Activated T-helper 2 cell treated with anti-CD3 and anti-CD28 coated beads, Interferon-gamma antibody, Interleukin-2, Interleukin-4, amounts not matched to agents 10 μg/mL and 5 μg/mL and 100 μg/mL, durations not matched to agents 14 hours and 24 hours and 36 hours (primary cell): ENCODE data around the gene RACGAP1. TPM values are rescaled to one million over a fixed set of nuclear protein-coding genes. Genes with fewer than 3 reads are reported as not detected.
A peak's percentile ranks its signal among the peaks of the same experiment; 100 is the strongest.
"Not testable (repeated sequence)": the region's sequence is repeated elsewhere in the genome, so short reads cannot be mapped to it uniquely, and the experiment has no call there.

ENCODE experiments used
- DNase-seq: peaks from one replicate; pipeline ENCODE4 v3.0.0; 2021; ENCODE audit warnings: low spot score
- H3K27ac Mint-ChIP-seq: one replicate; pipeline ENCODE4 v1.8.0; 2021; ENCODE audit warnings: mixed read lengths
- H3K27me3 Mint-ChIP-seq: one replicate; pipeline ENCODE4 v1.8.0; 2021; ENCODE audit warnings: low read depth, mixed read lengths
- H3K36me3 Mint-ChIP-seq: one replicate; pipeline ENCODE4 v1.8.0; 2021; ENCODE audit warnings: low read depth, mixed read lengths
- H3K4me1 Mint-ChIP-seq: one replicate; pipeline ENCODE4 v1.8.0; 2021; ENCODE audit warnings: low read depth, mixed read lengths
- H3K4me3 Mint-ChIP-seq: one replicate; pipeline ENCODE4 v1.8.0; 2021; ENCODE audit warnings: low read depth, mild to moderate bottlenecking, moderate library complexity, mixed read lengths
- H3K9me3 Mint-ChIP-seq: one replicate; pipeline ENCODE4 v1.8.0; 2021; ENCODE audit warnings: mixed read lengths
- intact Hi-C: fragments of 100-400 bp; cut with micrococcal nuclease; formaldehyde crosslinking; loops from one replicate; pipeline ENCODE4 v1.15.1; 2023
- total RNA-seq: library from RNA; stranded (reverse); gene quantifications from 2 replicates; pipeline ENCODE4 v1.2.3, GENCODE V29; 2022

The RACGAP1 gene
- total RNA-seq, 1 donor from 2014 or later, result 77.8 TPM

GRCh38 chr12:50017641-50018040, 7.7 kb downstream of the RACGAP1 start:
- peaks cover 45% of the 10 kb centered on the region for H3K36me3 Mint-ChIP-seq
- intact Hi-C loops, result no loop called here
- H3K9me3 Mint-ChIP-seq, result no peaks in the 10 kb centered on the region
- no peaks in the 10 kb centered on the region for H3K27me3 Mint-ChIP-seq
- no peak for DNase-seq
- H3K4me1 Mint-ChIP-seq, result peaks cover 39% of the 10 kb centered on the region
- no peak overlapping the region for H3K4me3 Mint-ChIP-seq
- H3K27ac Mint-ChIP-seq, result no peak overlapping the region

DNA sequence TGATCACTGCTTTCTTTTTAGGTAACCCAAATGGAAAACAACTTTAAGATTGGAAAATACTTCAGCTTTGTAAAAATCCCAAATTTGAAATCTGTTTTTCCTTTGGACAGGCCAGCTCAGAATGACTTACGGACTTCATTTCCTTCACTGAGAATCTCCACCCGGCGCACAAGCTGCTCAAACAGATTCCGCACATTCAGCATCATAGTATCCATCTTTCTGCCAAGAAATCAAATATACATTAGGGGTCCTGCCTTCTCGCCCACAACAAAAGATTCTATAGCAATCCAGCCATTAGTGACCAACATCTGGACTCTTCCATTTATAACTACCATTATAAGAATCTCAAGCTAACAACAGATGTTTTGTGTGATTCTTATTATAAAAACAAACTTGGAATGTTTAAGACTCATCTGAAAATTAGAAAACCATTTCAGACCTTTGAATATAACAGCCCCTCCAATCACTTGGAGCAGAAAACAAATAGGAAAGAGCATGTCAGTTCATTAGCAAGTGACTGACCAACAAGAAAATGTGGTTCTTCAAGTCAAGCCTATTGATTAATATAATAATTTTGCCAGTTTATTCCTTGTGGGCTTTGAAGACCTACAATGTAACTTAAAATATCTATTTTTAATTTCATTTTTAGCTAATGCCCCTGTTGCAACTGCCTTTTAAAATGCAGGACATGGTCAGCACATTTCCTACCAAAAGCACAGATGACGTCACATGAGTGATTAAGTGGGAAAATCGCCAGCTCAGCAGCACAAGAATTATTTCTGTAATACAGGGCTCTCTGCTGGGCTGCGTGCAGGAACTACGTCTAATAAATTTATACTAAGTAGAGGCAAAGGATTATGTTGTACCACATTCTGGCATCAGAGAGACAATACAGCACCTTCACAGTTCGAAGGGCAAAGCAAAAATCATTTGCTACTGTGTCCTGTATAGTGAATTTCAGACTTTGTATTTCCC, 8.5 kb downstream of the RACGAP1 start:
- intact Hi-C loops, result no loop called here
- no peaks in the 10 kb centered on the region for H3K27me3 Mint-ChIP-seq

DNA sequence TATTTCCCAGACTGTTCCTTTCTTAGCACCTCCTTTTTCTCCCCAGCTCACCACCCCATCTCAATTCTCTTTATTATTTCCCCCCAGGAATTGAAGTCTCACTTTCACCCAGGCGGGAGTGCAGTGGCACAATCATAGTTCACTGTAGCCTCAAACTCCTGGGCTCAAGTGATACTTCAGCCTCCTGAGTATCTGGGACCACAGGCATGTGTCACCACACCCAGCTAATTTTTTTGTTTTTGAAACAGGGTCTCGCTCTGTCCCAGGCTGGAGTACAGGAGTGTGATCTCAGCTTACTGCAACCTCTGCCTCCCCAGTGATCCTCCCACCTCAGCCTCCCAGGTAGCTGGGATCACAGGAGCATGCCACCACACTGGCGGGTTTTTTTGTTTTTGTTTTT, 11.0 kb downstream of the RACGAP1 start:
- Mint-ChIP-seq H3K27me3 (no peaks in the 10 kb centered on the region), H3K4me3 (no peak overlapping the region), H3K36me3 (peaks cover 40% of the 10 kb centered on the region), H3K9me3 (no peaks in the 10 kb centered on the region), H3K4me1 (peaks cover 28% of the 10 kb centered on the region), H3K27ac (peak overlapping the region; percentile 36)
- intact Hi-C loops, result no loop called here
- DNase-seq, result no peak

More for the DNA sequence above, 8.5 kb downstream of the RACGAP1 start:
- no peak for DNase-seq
- H3K9me3 Mint-ChIP-seq, result no peaks in the 10 kb centered on the region
- H3K36me3 Mint-ChIP-seq, result peaks cover 41% of the 10 kb centered on the region
- H3K4me1 Mint-ChIP-seq, result peaks cover 35% of the 10 kb centered on the region
- no peak overlapping the region for H3K27ac Mint-ChIP-seq
- H3K4me3 Mint-ChIP-seq, result no peak overlapping the region

- Mint-ChIP-seq H3K27ac (peak overlapping the region; percentile 65), H3K4me1 (peaks cover 22% of the 10 kb centered on the region), H3K9me3 (no peaks in the 10 kb centered on the region), H3K4me3 (no peak overlapping the region), H3K27me3 (no peaks in the 10 kb centered on the region), H3K36me3 (peaks cover 34% of the 10 kb centered on the region)
- DNase-seq, result no peak
- intact Hi-C loops, result no loop called here
These were observed 11.7 kb downstream of the RACGAP1 start for GRCh38 chr12:50013361-50014147.

DNA sequence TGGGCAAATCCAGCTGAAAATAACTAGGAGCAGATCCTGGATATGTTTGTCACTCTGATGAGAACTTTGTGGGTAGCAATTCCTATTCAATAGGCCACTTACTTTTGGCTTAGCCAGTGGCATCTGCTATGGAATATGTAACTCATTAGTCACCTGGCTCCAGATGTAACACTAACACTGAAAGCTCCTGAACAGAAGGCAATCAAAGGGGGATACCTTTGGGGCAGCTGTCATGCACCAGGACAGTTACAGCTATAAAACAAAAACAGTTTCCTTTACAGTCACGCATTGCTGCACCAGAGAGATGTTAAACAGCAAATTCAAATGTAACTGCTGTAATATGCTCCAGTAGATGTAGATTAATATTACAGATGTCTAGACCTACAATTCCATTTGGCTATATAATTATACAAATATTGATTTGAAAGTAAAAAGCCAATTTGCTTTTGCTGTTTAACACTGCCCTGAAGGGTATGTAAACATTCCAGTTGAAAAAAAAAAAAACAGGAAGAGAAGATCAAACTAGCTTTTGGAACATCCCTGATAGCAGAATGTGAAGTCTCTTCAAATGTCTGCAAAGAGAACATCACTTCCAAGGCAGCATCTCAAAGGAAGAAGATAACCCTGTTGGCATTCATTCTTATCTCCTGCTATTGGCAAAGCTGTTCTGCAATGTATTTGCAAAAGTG, 18.4 kb downstream of the RACGAP1 start:
- no peak for DNase-seq
- peaks cover 55% of the 10 kb centered on the region for H3K36me3 Mint-ChIP-seq
- H3K27ac Mint-ChIP-seq, result no peak overlapping the region
- H3K9me3 Mint-ChIP-seq, result no peaks in the 10 kb centered on the region
- H3K4me1 Mint-ChIP-seq, result peaks cover 18% of the 10 kb centered on the region
- intact Hi-C loops, result no loop called here
- H3K27me3 Mint-ChIP-seq, result no peaks in the 10 kb centered on the region
- H3K4me3 Mint-ChIP-seq, result no peak overlapping the region

GRCh38 chr12:50006280-50006679, 19.0 kb downstream of the RACGAP1 start:
- peak overlapping the region; percentile 5 for H3K27ac Mint-ChIP-seq
- H3K4me1 Mint-ChIP-seq, result peaks cover 18% of the 10 kb centered on the region
- no peaks in the 10 kb centered on the region for H3K9me3 Mint-ChIP-seq
- H3K27me3 Mint-ChIP-seq, result no peaks in the 10 kb centered on the region
- intact Hi-C loops, result no loop called here
- H3K4me3 Mint-ChIP-seq, result no peak overlapping the region
- H3K36me3 Mint-ChIP-seq, result peaks cover 58% of the 10 kb centered on the region
- no peak for DNase-seq

- Mint-ChIP-seq H3K4me1 (peaks cover 18% of the 10 kb centered on the region), H3K9me3 (no peaks in the 10 kb centered on the region), H3K27ac (peak overlapping the region; percentile 5), H3K27me3 (no peaks in the 10 kb centered on the region), H3K4me3 (no peak overlapping the region), H3K36me3 (peaks cover 63% of the 10 kb centered on the region)
- no peak for DNase-seq
- intact Hi-C loops, result no loop called here
These were observed 20.1 kb downstream of the RACGAP1 start for GRCh38 chr12:50005175-50005574.

DNA sequence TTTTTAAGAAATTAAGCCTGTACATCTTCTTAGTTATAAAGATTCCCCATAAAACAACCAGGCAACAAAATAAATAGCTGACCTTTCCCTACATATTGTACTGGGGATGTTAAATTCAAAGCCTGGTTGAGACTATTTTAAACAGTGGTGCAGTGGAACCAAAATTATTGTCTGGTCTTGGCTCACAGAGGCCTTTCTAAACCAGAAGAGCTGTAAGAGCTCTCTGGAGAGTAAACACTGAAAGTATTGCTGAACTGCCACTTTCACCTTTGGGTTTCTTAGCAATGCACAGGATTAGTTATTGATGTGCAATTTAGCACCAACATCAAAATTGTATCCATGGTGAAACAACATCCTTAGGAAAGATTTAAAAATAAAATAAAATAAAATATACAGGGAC, 20.6 kb downstream of the RACGAP1 start:
- intact Hi-C loops, result no loop called here
- H3K4me1 Mint-ChIP-seq, result peaks cover 17% of the 10 kb centered on the region
- no peak overlapping the region for H3K4me3 Mint-ChIP-seq
- peaks cover 62% of the 10 kb centered on the region for H3K36me3 Mint-ChIP-seq
- H3K9me3 Mint-ChIP-seq, result no peaks in the 10 kb centered on the region
- H3K27me3 Mint-ChIP-seq, result no peaks in the 10 kb centered on the region
- DNase-seq, result no peak
- no peak overlapping the region for H3K27ac Mint-ChIP-seq

- Mint-ChIP-seq H3K9me3 (no peaks in the 10 kb centered on the region), H3K4me3 (no peak overlapping the region), H3K27me3 (no peaks in the 10 kb centered on the region), H3K27ac (no peak overlapping the region), H3K4me1 (peaks cover 13% of the 10 kb centered on the region), H3K36me3 (peaks cover 69% of the 10 kb centered on the region)
- intact Hi-C loops, result no loop called here
- no peak for DNase-seq
These were observed 21.7 kb downstream of the RACGAP1 start for GRCh38 chr12:50003595-50003994.

DNA sequence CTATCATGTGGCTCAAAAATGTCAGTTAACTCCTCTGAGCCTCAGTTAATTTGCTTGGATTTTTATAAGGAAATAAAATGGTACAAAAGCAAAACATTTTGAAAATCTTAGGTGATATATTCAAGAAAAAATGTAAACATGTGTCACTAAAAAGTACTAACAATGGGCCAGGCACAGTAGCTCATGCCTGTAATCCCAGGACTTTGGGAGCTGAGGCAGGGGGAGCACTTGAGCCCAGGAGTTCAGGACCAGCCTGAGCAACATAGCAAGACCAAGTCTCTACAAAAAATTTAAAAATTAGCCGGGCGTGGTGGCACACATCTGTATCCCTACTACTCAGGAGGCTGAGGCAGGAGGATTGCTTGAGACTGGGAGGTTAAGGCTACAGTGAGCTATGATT, 26.8 kb downstream of the RACGAP1 start:
- no peak for DNase-seq
- Mint-ChIP-seq H3K4me3 (no peak overlapping the region), H3K36me3 (peaks cover 74% of the 10 kb centered on the region), H3K4me1 (no peaks in the 10 kb centered on the region), H3K27ac (no peak overlapping the region), H3K9me3 (no peaks in the 10 kb centered on the region), H3K27me3 (no peaks in the 10 kb centered on the region)
- intact Hi-C loops, result no loop called here

GRCh38 chr12:49990273-49990672, 35.0 kb downstream of the RACGAP1 start:
- Mint-ChIP-seq H3K36me3 (peaks cover 76% of the 10 kb centered on the region), H3K9me3 (no peaks in the 10 kb centered on the region), H3K27ac (no peak overlapping the region), H3K4me1 (peaks cover 6% of the 10 kb centered on the region), H3K27me3 (no peaks in the 10 kb centered on the region), H3K4me3 (no peak overlapping the region)
- no peak for DNase-seq
- intact Hi-C loops, result no loop called here

DNA sequence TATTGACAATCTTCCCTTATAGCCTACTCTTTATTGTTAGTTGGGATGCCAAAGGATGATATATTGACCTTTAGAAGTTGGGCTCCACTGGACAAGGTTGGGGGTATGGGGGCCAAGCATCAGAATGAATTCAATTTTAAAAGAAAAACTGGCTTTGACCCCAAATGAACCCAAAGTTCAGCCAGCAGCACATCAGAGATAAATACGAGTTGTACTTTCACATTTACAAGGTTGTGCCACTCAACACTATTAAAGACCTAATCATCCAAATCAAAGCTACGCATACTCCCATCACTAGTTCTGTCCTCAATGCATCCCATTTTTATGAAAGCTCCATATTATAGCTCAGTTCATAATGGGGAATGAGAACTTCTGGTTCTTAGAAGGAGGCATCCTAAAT, 35.9 kb downstream of the RACGAP1 start:
- H3K9me3 Mint-ChIP-seq, H3K4me1 Mint-ChIP-seq, H3K27me3 Mint-ChIP-seq, DNase-seq, intact Hi-C loops, H3K4me3 Mint-ChIP-seq, H3K27ac Mint-ChIP-seq: not testable (repeated sequence)
- peaks cover 75% of the 10 kb centered on the region for H3K36me3 Mint-ChIP-seq
